ENCODE results near the gene HACD2. TPM values are rescaled to one million over a fixed set of nuclear protein-coding genes. Genes with fewer than 3 reads are reported as not detected.

Gene HACD2
- total and polyA plus RNA-seq, 3 donors from 2014 or later, result 34.8 to 79.7 (median 55.9) TPM

DNA sequence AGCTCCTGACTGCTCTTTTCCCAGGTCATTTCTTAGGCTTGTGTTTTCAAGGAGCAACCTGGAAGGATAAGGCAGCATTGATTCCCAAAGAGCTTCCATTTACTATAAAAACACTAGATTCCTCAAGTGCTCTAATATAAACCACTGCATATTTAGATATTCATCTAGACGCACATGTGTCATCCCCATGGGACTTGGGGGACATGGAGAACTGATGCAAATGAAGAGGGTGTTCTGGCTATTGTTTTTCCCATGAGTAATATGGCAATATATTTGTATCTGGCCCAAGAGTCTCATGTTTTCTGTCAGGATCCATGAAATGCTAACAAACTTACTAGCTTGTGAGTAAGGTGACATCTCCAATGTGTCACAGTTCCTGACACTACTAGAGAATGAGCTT, 31.3 kb downstream of the HACD2 start:
- no peaks in the 10 kb centered on the region for H3K9me3 ChIP-seq
- DNase-seq, result no peak
- no peak overlapping the region for H3K4me3 ChIP-seq
- H3K36me3 ChIP-seq (ENCODE audit: low read depth, missing control alignments), result no peaks in the 10 kb centered on the region
- H3K27ac ChIP-seq, result no peak overlapping the region
- WGBS, 2 donors, result 79 to 93% methylated on average over 1 of the region's 1 CpG
- no peaks in the 10 kb centered on the region for H3K4me1 ChIP-seq
- intact Hi-C loops (cut with DNase I; ENCODE audit: low total_unique reads), result no loop called here
- no peak for TF ChIP-seq POLR2A (IDR thresholded peaks at IDR 0.05)
- TF ChIP-seq, protein P1, sequence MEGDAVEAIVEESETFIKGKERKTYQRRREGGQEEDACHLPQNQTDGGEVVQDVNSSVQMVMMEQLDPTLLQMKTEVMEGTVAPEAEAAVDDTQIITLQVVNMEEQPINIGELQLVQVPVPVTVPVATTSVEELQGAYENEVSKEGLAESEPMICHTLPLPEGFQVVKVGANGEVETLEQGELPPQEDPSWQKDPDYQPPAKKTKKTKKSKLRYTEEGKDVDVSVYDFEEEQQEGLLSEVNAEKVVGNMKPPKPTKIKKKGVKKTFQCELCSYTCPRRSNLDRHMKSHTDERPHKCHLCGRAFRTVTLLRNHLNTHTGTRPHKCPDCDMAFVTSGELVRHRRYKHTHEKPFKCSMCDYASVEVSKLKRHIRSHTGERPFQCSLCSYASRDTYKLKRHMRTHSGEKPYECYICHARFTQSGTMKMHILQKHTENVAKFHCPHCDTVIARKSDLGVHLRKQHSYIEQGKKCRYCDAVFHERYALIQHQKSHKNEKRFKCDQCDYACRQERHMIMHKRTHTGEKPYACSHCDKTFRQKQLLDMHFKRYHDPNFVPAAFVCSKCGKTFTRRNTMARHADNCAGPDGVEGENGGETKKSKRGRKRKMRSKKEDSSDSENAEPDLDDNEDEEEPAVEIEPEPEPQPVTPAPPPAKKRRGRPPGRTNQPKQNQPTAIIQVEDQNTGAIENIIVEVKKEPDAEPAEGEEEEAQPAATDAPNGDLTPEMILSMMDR (IDR thresholded peaks at IDR 0.05), result no peak
- no peaks in the 10 kb centered on the region for H3K27me3 ChIP-seq

DNA sequence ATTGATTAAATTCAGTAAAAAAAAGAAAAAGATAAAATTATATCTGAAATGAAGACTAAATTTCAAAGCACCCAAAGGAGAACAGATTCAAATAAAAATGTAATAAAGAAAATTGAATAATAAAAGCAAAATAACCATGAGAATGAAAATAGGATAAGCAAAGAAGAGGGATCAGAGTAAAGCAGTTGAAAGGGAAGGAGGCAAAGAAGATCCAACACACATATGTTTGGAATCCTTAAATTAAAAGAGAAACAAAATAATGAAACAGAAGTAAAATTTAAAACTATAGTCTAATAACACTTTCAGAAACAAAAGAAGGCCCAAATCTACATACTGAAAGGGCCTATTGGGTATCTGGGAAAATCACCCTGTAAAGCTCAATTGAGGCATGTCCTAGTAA, 32.1 kb downstream of the HACD2 start:
- TF ChIP-seq POLR2A (IDR thresholded peaks at IDR 0.05), result no peak
- TF ChIP-seq, protein P1 (IDR thresholded peaks at IDR 0.05), result no peak
- Histone ChIP-seq H3K9me3 (no peaks in the 10 kb centered on the region), H3K4me3 (no peak overlapping the region), H3K27ac (no peak overlapping the region), H3K4me1 (peaks cover 6% of the 10 kb centered on the region), H3K36me3 (ENCODE audit: low read depth, missing control alignments) (no peaks in the 10 kb centered on the region), H3K27me3 (no peaks in the 10 kb centered on the region)
- intact Hi-C loops (cut with DNase I; ENCODE audit: low total_unique reads), result no loop called here
- no peak for DNase-seq

GRCh38 chr3:123552095-123552714, 32.6 kb downstream of the HACD2 start:
- intact Hi-C loops (cut with DNase I; ENCODE audit: low total_unique reads), result no loop called here
- no peaks in the 10 kb centered on the region for H3K9me3 ChIP-seq
- peaks cover 7% of the 10 kb centered on the region for H3K4me1 ChIP-seq
- H3K36me3 ChIP-seq (ENCODE audit: low read depth, missing control alignments), result no peaks in the 10 kb centered on the region
- H3K4me3 ChIP-seq, result no peak overlapping the region
- no peak for TF ChIP-seq POLR2A (IDR thresholded peaks at IDR 0.05)
- TF ChIP-seq, protein P1 (IDR thresholded peaks at IDR 0.05), result peak in 2 of 3 experiments; percentile 17 to 42
- H3K27ac ChIP-seq, result no peak overlapping the region
- H3K27me3 ChIP-seq, result no peaks in the 10 kb centered on the region
- 24 to 48% methylated on average over 2 of the region's 2 CpGs for WGBS, 2 donors
- no peak for DNase-seq

DNA sequence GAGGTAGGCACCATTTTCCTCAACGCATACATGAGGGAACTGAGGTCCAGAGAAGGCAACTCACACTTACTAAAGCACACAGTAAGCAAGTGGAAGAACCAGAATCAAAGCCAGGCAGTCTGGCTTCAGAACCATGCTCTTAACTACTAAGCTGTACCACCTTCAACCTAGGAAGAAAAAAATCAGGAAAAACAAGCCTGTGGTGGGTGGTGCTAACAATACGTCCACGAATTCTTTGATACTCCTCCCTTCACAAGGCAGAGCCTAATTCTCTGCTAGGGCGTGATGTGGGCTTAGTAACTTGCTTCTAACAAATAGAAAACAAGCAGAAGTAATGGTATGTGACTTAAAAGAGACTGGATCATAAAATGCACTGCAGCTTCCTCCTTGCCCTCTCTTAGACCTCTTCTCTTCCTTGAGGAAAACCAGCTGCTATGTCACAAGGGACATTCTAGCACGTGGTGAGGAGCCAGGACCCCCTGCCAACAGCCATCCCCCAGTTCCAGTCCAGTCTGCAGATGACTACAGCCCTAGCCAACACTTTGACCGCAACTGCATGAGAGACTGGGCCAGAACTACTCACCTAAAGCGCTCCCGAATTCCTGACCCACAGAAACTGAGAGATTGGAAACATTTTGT, 36.9 kb downstream of the HACD2 start:
- intact Hi-C loops (cut with DNase I; ENCODE audit: low total_unique reads), result no loop called here
- Histone ChIP-seq H3K4me1 (peaks cover 7% of the 10 kb centered on the region), H3K36me3 (ENCODE audit: low read depth, missing control alignments) (no peaks in the 10 kb centered on the region), H3K27ac (no peak overlapping the region), H3K4me3 (no peak overlapping the region), H3K27me3 (no peaks in the 10 kb centered on the region), H3K9me3 (no peaks in the 10 kb centered on the region)
- peak; percentile 43 for DNase-seq
- WGBS, 2 donors, result 67 to 70% methylated on average over 8 of the region's 8 CpGs
- TF ChIP-seq, protein P1 (IDR thresholded peaks at IDR 0.05), result no peak
- TF ChIP-seq POLR2A (IDR thresholded peaks at IDR 0.05), result no peak

All from testis (tissue), 3 donors.